Hepatocyte (in vitro differentiated cells): ENCODE results near the gene HIF1A.

Source experiments
- EZH2 ChIP-seq: fragments of 200-600 bp; sonication (generic); IDR thresholded peaks from 2 replicates; pipeline ENCODE4 v1.6.1; 2016; ENCODE audit warnings: antibody characterized with exemption, mild to moderate bottlenecking, borderline replicate concordance
- TF ChIP-seq, protein P1 (sequence below): fragments of 200-600 bp; sonication (generic); IDR thresholded peaks from 2 replicates; pipeline ENCODE4 v1.5.1; 2016; ENCODE audit warnings: antibody characterized with exemption, mild to moderate bottlenecking; ENCODE audit not compliant: poor library complexity

DNA sequence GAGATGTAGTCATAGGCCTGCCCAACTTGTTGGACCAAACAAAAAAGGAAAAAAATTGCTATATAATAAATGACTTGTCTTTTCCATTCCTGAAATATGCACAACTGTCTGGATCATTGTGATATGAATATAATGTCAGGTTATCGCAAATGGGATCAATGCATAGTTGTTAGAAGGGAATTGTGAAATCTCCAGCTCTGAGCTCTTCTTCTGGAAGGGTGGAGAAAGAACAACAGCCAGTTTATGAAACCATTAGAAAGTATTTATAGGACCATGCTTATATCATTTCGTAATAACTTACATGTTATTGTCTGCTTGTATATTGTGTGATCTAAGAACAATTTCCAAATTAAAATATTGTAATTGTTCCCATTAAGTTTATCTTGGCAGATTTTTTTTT lies 35.7 kb upstream of the HIF1A start:
- no peak for TF ChIP-seq EZH2
- TF ChIP-seq, protein P1, sequence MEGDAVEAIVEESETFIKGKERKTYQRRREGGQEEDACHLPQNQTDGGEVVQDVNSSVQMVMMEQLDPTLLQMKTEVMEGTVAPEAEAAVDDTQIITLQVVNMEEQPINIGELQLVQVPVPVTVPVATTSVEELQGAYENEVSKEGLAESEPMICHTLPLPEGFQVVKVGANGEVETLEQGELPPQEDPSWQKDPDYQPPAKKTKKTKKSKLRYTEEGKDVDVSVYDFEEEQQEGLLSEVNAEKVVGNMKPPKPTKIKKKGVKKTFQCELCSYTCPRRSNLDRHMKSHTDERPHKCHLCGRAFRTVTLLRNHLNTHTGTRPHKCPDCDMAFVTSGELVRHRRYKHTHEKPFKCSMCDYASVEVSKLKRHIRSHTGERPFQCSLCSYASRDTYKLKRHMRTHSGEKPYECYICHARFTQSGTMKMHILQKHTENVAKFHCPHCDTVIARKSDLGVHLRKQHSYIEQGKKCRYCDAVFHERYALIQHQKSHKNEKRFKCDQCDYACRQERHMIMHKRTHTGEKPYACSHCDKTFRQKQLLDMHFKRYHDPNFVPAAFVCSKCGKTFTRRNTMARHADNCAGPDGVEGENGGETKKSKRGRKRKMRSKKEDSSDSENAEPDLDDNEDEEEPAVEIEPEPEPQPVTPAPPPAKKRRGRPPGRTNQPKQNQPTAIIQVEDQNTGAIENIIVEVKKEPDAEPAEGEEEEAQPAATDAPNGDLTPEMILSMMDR = no peak
